Neural cell (in vitro differentiated cells): ENCODE results near the gene RUBCN. TPM values are rescaled to one million over a fixed set of nuclear protein-coding genes. Genes with fewer than 3 reads are reported as not detected.

Experiments used
- H2AFZ ChIP-seq: fragments of 200-600, 300-800 bp; sonication (generic), shearing (Covaris generic); 2 replicates; pipeline ENCODE4 v1.6.0; 2014; ENCODE audit warnings: low read depth, mild to moderate bottlenecking, antibody characterized with exemption, low read length, moderate library complexity
- H3F3A ChIP-seq: fragments of 200-600 bp; shearing (Covaris generic); 2 replicates; pipeline ENCODE4 v1.6.1; 2016; ENCODE audit warnings: mild to moderate bottlenecking, moderate library complexity, mixed read lengths, antibody characterized with exemption, low read length; ENCODE audit not compliant: insufficient read depth, poor library complexity, severe bottlenecking
- H3K27ac ChIP-seq: fragments of 200-600, 300-800 bp; sonication (generic), shearing (Covaris generic); 2 replicates; pipeline ENCODE4 v1.5.1; 2014; ENCODE audit warnings: mild to moderate bottlenecking, low read length, moderate library complexity
- H3K27me3 ChIP-seq: fragments of 300-800, 200-600 bp; sonication (generic), shearing (Covaris generic); 2 replicates; pipeline ENCODE4 v1.6.0; 2014; ENCODE audit warnings: mild to moderate bottlenecking, low read depth, low read length, moderate library complexity; ENCODE audit not compliant: insufficient read depth
- H3K36me3 ChIP-seq: fragments of 300-800, 200-600 bp; sonication (generic), shearing (Covaris generic); 2 replicates; pipeline ENCODE4 v1.5.1; 2014; ENCODE audit warnings: mild to moderate bottlenecking, antibody characterized with exemption, low read length, moderate library complexity; ENCODE audit not compliant: insufficient read depth
- H3K4me2 ChIP-seq: fragments of 300-800, 200-600 bp; sonication (generic), shearing (Covaris generic); 2 replicates; pipeline ENCODE4 v1.6.0; 2014; ENCODE audit warnings: mild to moderate bottlenecking, low read length
- H3K4me3 ChIP-seq: fragments of 300-800, 200-600 bp; sonication (generic), shearing (Covaris generic); 2 replicates; pipeline ENCODE4 v1.5.1; 2014; ENCODE audit warnings: mild to moderate bottlenecking, low read length, moderate library complexity
- H3K79me2 ChIP-seq: fragments of 200-600 bp; shearing (Covaris generic); replicated peaks from 2 replicates; pipeline ENCODE4 v1.6.0; 2014; ENCODE audit warnings: mild to moderate bottlenecking, low read length, moderate library complexity; ENCODE audit not compliant: insufficient read depth
- H3K9ac ChIP-seq: fragments of 300-800, 200-600 bp; sonication (generic), shearing (Covaris generic); 2 replicates; pipeline ENCODE4 v1.6.1; 2016; ENCODE audit warnings: mild to moderate bottlenecking, low read length, mixed read lengths
- H3K9me2 ChIP-seq: fragments of 200-600 bp; shearing (Covaris generic); 2 replicates; pipeline ENCODE4 v1.6.1; 2016; ENCODE audit warnings: mild to moderate bottlenecking, low read length, mixed read lengths; ENCODE audit not compliant: insufficient read depth
- H3K9me3 ChIP-seq: fragments of 200-600, 300-800 bp; sonication (generic), shearing (Covaris generic); 2 replicates; pipeline ENCODE4 v1.6.1; 2016; ENCODE audit warnings: mild to moderate bottlenecking, mixed run types, low read length, moderate library complexity, mixed read lengths
- H4K20me1 ChIP-seq: fragments of 200-600 bp; shearing (Covaris generic); 2 replicates; pipeline ENCODE4 v1.6.1; 2016; ENCODE audit warnings: mild to moderate bottlenecking, mixed run types; ENCODE audit not compliant: insufficient read depth
- CTCF ChIP-seq: fragments of 450-650 bp; IDR thresholded peaks from 2 replicates; pipeline ENCODE4 v1.5.1; 2014; ENCODE audit warnings: antibody characterized with exemption, mild to moderate bottlenecking, moderate library complexity; ENCODE audit not compliant: poor library complexity, severe bottlenecking
- EP300 ChIP-seq: fragments of 450-650 bp; conservative IDR thresholded peaks from 2 replicates; pipeline ENCODE4 v1.6.1; 2014; ENCODE audit warnings: antibody characterized with exemption, mild to moderate bottlenecking, moderate library complexity; ENCODE audit not compliant: poor library complexity, severe bottlenecking
- EZH2 ChIP-seq: fragments of 200-600, 300-800 bp; shearing (Covaris generic), sonication (generic); IDR thresholded peaks from 2 replicates; pipeline ENCODE4 v1.6.1; 2014; ENCODE audit warnings: antibody characterized with exemption, low read length, borderline replicate concordance, mild to moderate bottlenecking; ENCODE audit not compliant: insufficient read depth, poor library complexity, severe bottlenecking
- MXI1 ChIP-seq: fragments of 450-650 bp; conservative IDR thresholded peaks from 2 replicates; pipeline ENCODE4 v1.6.1; 2014; ENCODE audit warnings: antibody characterized with exemption, mild to moderate bottlenecking; ENCODE audit not compliant: poor library complexity, severe bottlenecking
- POLR2AphosphoS5 ChIP-seq: IDR thresholded peaks from 2 replicates; pipeline ENCODE4 v1.6.1; 2012
- RAD21 ChIP-seq: fragments of 450-650 bp; conservative IDR thresholded peaks from 2 replicates; pipeline ENCODE4 v1.6.1; 2014; ENCODE audit warnings: antibody characterized with exemption, mild to moderate bottlenecking, moderate library complexity
- REST ChIP-seq: IDR thresholded peaks from 2 replicates; pipeline ENCODE4 v1.6.1; 2012; ENCODE audit warnings: borderline replicate concordance
- SMC3 ChIP-seq: fragments of 450-650 bp; conservative IDR thresholded peaks from 2 replicates; pipeline ENCODE4 v1.6.1; 2014; ENCODE audit warnings: antibody characterized with exemption, mild to moderate bottlenecking, moderate library complexity; ENCODE audit not compliant: poor library complexity
- TAF1 ChIP-seq: IDR thresholded peaks from 2 replicates; pipeline ENCODE4 v1.6.1; 2012; ENCODE audit warnings: low read depth
- polyA plus RNA-seq: library from polyadenylated mRNA; depleted of rRNA; stranded (reverse); fragments of >200 nt; gene quantifications from 2 replicates; pipeline ENCODE4 v1.2.3, GENCODE V29; 2014

Gene RUBCN
- polyA plus RNA-seq, 1 donor from 2014 or later: 16.1 TPM

- no peaks in the 10 kb centered on the region for H3K9me2 ChIP-seq
- H3K4me2 ChIP-seq: no peak overlapping the region
- no peaks in the 10 kb centered on the region for H3K27me3 ChIP-seq
- no peak overlapping the region for H3K9ac ChIP-seq
- H4K20me1 ChIP-seq: no peaks in the 10 kb centered on the region
- H3K9me3 ChIP-seq: no peaks in the 10 kb centered on the region
- peaks cover 9% of the 10 kb centered on the region for H3K36me3 ChIP-seq
- H2AFZ ChIP-seq: no peak overlapping the region
- no peak for TF ChIP-seq POLR2AphosphoS5
- TF ChIP-seq EZH2: no peak
- TF ChIP-seq EP300: no peak
- TF ChIP-seq RAD21: no peak
- TF ChIP-seq TAF1: no peak
- TF ChIP-seq REST: no peak
- no peak for TF ChIP-seq SMC3
- TF ChIP-seq MXI1: no peak
- TF ChIP-seq CTCF: no peak
- no peak overlapping the region for H3K4me3 ChIP-seq
- H3K27ac ChIP-seq: no peak overlapping the region
- no peaks in the 10 kb centered on the region for H3F3A ChIP-seq
- no peaks in the 10 kb centered on the region for H3K79me2 ChIP-seq
Observed at GRCh38 chr3:197697355-197697754, 39.3 kb downstream of the RUBCN start.

- Histone ChIP-seq H3K4me2 (no peak overlapping the region), H3K79me2 (no peaks in the 10 kb centered on the region), H2AFZ (no peak overlapping the region), H3K9me3 (no peaks in the 10 kb centered on the region), H4K20me1 (no peaks in the 10 kb centered on the region), H3K27me3 (no peaks in the 10 kb centered on the region), H3F3A (no peaks in the 10 kb centered on the region), H3K9me2 (no peaks in the 10 kb centered on the region), H3K9ac (no peak overlapping the region), H3K27ac (no peak overlapping the region), H3K4me3 (no peak overlapping the region), H3K36me3 (peaks cover 18% of the 10 kb centered on the region)
- TF ChIP-seq TAF1: no peak
- no peak for TF ChIP-seq EZH2
- no peak for TF ChIP-seq MXI1
Observed at GRCh38 chr3:197694251-197694650, 42.5 kb downstream of the RUBCN start.

GRCh38 chr3:197692641-197693040 lies 44.1 kb downstream of the RUBCN start:
- H3K9ac ChIP-seq: no peak overlapping the region
- H3K27ac ChIP-seq: no peak overlapping the region
- no peaks in the 10 kb centered on the region for H3K79me2 ChIP-seq
- no peaks in the 10 kb centered on the region for H3K9me3 ChIP-seq
- H3K27me3 ChIP-seq: no peaks in the 10 kb centered on the region
- H3K4me3 ChIP-seq: no peak overlapping the region
- H2AFZ ChIP-seq: no peak overlapping the region
- H3K9me2 ChIP-seq: no peaks in the 10 kb centered on the region
- H3K4me2 ChIP-seq: no peak overlapping the region
- no peaks in the 10 kb centered on the region for H3F3A ChIP-seq
- TF ChIP-seq MXI1 (no peak), TAF1 (no peak)
- no peaks in the 10 kb centered on the region for H4K20me1 ChIP-seq
- peaks cover 9% of the 10 kb centered on the region for H3K36me3 ChIP-seq
